Left kidney (tissue), 2 donors: Measurements from ENCODE around the gene HSP90AB1. TPM values are rescaled to one million over a fixed set of nuclear protein-coding genes. Genes with fewer than 3 reads are reported as not detected.

Source experiments
- DNase-seq: peaks from one replicate; pipeline ENCODE4 v3.0.0-alpha.2; 2013
- polyA plus RNA-seq: library from polyadenylated mRNA; unstranded; fragments of 120-200 nt; gene quantifications from one replicate; pipeline ENCODE4 v1.2.1, GENCODE V29; 2013; ENCODE audit not compliant: insufficient read length

HSP90AB1 gene
- polyA plus RNA-seq, 1 donor: 1,241 TPM

GRCh38 chr6:44285552-44286284 lies 38.8 kb downstream of the HSP90AB1 start:
- no peak for DNase-seq

- DNase-seq: no peak
Observed at GRCh38 chr6:44286285-44286565, 39.3 kb downstream of the HSP90AB1 start.

- no peak for DNase-seq
Observed at GRCh38 chr6:44286747-44287146, 39.8 kb downstream of the HSP90AB1 start.

- no peak for DNase-seq
Observed at GRCh38 chr6:44289726-44290260, 42.9 kb downstream of the HSP90AB1 start.

- no peak for DNase-seq
Observed at GRCh38 chr6:44291841-44292240, 44.9 kb downstream of the HSP90AB1 start.

- DNase-seq: no peak
Observed at GRCh38 chr6:44292661-44293365, 45.9 kb downstream of the HSP90AB1 start.

GRCh38 chr6:44294832-44295791 lies 48.2 kb downstream of the HSP90AB1 start:
- no peak for DNase-seq

GRCh38 chr6:44297063-44298038 lies 50.5 kb downstream of the HSP90AB1 start:
- peak; percentile 38 for DNase-seq

- DNase-seq: no peak
Observed at GRCh38 chr6:44298055-44298803, 51.3 kb downstream of the HSP90AB1 start.

GRCh38 chr6:44298864-44299263 lies 52.0 kb downstream of the HSP90AB1 start:
- DNase-seq: no peak

GRCh38 chr6:44300292-44300823 lies 53.5 kb downstream of the HSP90AB1 start:
- no peak for DNase-seq

- no peak for DNase-seq
Observed at GRCh38 chr6:44301106-44301505, 54.2 kb downstream of the HSP90AB1 start.

- no peak for DNase-seq
Observed at GRCh38 chr6:44301782-44302564, 55.1 kb downstream of the HSP90AB1 start.

- DNase-seq: no peak
Observed at GRCh38 chr6:44302856-44303255, 56.0 kb downstream of the HSP90AB1 start.

Other genes with a start within 250 kb of the HSP90AB1 start
- gene MRPL14, start 119.6 kb upstream of the HSP90AB1 start, polyA plus RNA-seq: 33.7 TPM
- 34.8 TPM for gene TMEM63B, start 119.5 kb upstream of the HSP90AB1 start, polyA plus RNA-seq
- 0.23 TPM for gene CAPN11, start 88.3 kb upstream of the HSP90AB1 start, polyA plus RNA-seq
- gene MYMX, start 30.2 kb upstream of the HSP90AB1 start, polyA plus RNA-seq: 0.62 TPM
- gene SLC29A1, start 23.5 kb upstream of the HSP90AB1 start, polyA plus RNA-seq: 30.8 TPM
- 46.7 TPM for gene SLC35B2, start 10.4 kb downstream of the HSP90AB1 start, polyA plus RNA-seq
- 9.6 TPM for gene NFKBIE, start 18.4 kb downstream of the HSP90AB1 start, polyA plus RNA-seq
- gene TMEM151B, start 23.3 kb downstream of the HSP90AB1 start, polyA plus RNA-seq: 0.88 TPM
- gene AARS2, start 66.2 kb downstream of the HSP90AB1 start, polyA plus RNA-seq: 16.9 TPM
- not detected for gene SPATS1, start 95.5 kb downstream of the HSP90AB1 start, polyA plus RNA-seq
- 43.7 TPM for gene CDC5L, start 140.6 kb downstream of the HSP90AB1 start, polyA plus RNA-seq